HG03342 (cell line): ENCODE measurements around the gene SHISAL1.

Experiments
- ATAC-seq: cut with Tn5 transposase; IDR thresholded peaks from one replicate; pipeline ENCODE4 v1.9.1; 2021; ENCODE audit warnings: mild to moderate bottlenecking, moderate library complexity; ENCODE audit not compliant: unreplicated experiment

The SHISAL1 gene

GRCh38 chr22:44213489-44214043 is 99.2 kb downstream of the SHISAL1 start:
- ATAC-seq, result no peak

- ATAC-seq, result no peak
These were observed 99.8 kb downstream of the SHISAL1 start for GRCh38 chr22:44212936-44213335.

GRCh38 chr22:44211946-44212930 is 100.5 kb downstream of the SHISAL1 start:
- no peak for ATAC-seq

GRCh38 chr22:44211256-44211945 is 101.3 kb downstream of the SHISAL1 start:
- no peak for ATAC-seq

- no peak for ATAC-seq
These were observed 102.0 kb downstream of the SHISAL1 start for GRCh38 chr22:44210722-44211121.

- ATAC-seq, result no peak
These were observed 103.4 kb downstream of the SHISAL1 start for GRCh38 chr22:44209343-44209742.

- ATAC-seq, result no peak
These were observed 104.8 kb downstream of the SHISAL1 start for GRCh38 chr22:44207981-44208317.

- ATAC-seq, result no peak
These were observed 105.4 kb downstream of the SHISAL1 start for GRCh38 chr22:44207173-44207980.

- ATAC-seq, result no peak
These were observed 106.1 kb downstream of the SHISAL1 start for GRCh38 chr22:44206696-44207095.

- no peak for ATAC-seq
These were observed 106.5 kb downstream of the SHISAL1 start for GRCh38 chr22:44206330-44206645.

GRCh38 chr22:44205516-44206329 is 107.0 kb downstream of the SHISAL1 start:
- no peak for ATAC-seq

GRCh38 chr22:44204739-44205515 is 107.8 kb downstream of the SHISAL1 start:
- no peak for ATAC-seq

GRCh38 chr22:44203203-44203602 is 109.5 kb downstream of the SHISAL1 start:
- ATAC-seq, result no peak

GRCh38 chr22:44202261-44202789 is 110.4 kb downstream of the SHISAL1 start:
- ATAC-seq, result no peak

- ATAC-seq, result no peak
These were observed 111.1 kb downstream of the SHISAL1 start for GRCh38 chr22:44201665-44202064.

GRCh38 chr22:44200855-44201550 is 111.7 kb downstream of the SHISAL1 start:
- no peak for ATAC-seq

- ATAC-seq, result no peak
These were observed 112.3 kb downstream of the SHISAL1 start for GRCh38 chr22:44200451-44200850.

GRCh38 chr22:44199866-44200265 is 112.9 kb downstream of the SHISAL1 start:
- ATAC-seq, result no peak

- ATAC-seq, result no peak
These were observed 113.6 kb downstream of the SHISAL1 start for GRCh38 chr22:44199164-44199563.
